ENCODE data around the gene STOML3. TPM values are rescaled to one million over a fixed set of nuclear protein-coding genes. Genes with fewer than 3 reads are reported as not detected.

Gene STOML3
- total RNA-seq, 1 experiment from 2014 or later: not detected

DNA sequence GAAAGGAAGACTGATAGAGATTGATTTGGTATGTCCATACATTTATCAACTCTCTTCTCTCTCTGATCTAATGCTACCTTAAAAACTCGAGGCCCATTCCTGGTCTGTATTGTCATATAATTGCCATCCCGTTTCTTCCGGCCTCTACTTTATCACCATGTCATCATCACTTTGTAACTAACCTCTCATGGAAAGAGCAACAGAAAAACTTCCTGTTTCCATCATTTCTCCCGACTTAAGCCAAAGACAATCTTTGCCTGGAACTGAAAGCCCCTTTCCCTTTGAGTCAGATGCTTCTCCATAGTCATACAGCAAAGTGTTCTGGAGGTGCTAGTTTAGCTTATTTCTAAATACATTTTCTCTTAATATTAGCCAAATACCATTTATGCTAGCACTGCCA, 2.8 kb upstream of the STOML3 start:
- no peak overlapping the region for H3K27ac Mint-ChIP-seq
- H3K4me1 Mint-ChIP-seq: peaks cover 3% of the 10 kb centered on the region; the same call in 1 of the 2 replicates
- no peak for ATAC-seq
- H3K9me3 Mint-ChIP-seq: no peaks in the 10 kb centered on the region
- ChIA-PET CTCF (interaction anchor here (0.6 kb wide), 1 partner anchor 1861 kb away, joined by 4 read pairs; no protein-coding TSS in a partner anchor), POLR2A (no interaction called here)
- DNase-seq (ENCODE audit: low spot score): no peak
- H3K36me3 Mint-ChIP-seq: no peaks in the 10 kb centered on the region
- no peak for TF ChIP-seq OVOL2 (CRISPR knock-in tag; IDR thresholded peaks at IDR 0.05; ENCODE audit: borderline replicate concordance)
- TF ChIP-seq, protein P1, sequence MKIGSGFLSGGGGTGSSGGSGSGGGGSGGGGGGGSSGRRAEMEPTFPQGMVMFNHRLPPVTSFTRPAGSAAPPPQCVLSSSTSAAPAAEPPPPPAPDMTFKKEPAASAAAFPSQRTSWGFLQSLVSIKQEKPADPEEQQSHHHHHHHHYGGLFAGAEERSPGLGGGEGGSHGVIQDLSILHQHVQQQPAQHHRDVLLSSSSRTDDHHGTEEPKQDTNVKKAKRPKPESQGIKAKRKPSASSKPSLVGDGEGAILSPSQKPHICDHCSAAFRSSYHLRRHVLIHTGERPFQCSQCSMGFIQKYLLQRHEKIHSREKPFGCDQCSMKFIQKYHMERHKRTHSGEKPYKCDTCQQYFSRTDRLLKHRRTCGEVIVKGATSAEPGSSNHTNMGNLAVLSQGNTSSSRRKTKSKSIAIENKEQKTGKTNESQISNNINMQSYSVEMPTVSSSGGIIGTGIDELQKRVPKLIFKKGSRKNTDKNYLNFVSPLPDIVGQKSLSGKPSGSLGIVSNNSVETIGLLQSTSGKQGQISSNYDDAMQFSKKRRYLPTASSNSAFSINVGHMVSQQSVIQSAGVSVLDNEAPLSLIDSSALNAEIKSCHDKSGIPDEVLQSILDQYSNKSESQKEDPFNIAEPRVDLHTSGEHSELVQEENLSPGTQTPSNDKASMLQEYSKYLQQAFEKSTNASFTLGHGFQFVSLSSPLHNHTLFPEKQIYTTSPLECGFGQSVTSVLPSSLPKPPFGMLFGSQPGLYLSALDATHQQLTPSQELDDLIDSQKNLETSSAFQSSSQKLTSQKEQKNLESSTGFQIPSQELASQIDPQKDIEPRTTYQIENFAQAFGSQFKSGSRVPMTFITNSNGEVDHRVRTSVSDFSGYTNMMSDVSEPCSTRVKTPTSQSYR (CRISPR knock-in tag; IDR thresholded peaks at IDR 0.05): no peak
- TF ChIP-seq, protein P2, sequence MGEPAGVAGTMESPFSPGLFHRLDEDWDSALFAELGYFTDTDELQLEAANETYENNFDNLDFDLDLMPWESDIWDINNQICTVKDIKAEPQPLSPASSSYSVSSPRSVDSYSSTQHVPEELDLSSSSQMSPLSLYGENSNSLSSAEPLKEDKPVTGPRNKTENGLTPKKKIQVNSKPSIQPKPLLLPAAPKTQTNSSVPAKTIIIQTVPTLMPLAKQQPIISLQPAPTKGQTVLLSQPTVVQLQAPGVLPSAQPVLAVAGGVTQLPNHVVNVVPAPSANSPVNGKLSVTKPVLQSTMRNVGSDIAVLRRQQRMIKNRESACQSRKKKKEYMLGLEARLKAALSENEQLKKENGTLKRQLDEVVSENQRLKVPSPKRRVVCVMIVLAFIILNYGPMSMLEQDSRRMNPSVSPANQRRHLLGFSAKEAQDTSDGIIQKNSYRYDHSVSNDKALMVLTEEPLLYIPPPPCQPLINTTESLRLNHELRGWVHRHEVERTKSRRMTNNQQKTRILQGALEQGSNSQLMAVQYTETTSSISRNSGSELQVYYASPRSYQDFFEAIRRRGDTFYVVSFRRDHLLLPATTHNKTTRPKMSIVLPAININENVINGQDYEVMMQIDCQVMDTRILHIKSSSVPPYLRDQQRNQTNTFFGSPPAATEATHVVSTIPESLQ (CRISPR knock-in tag; IDR thresholded peaks at IDR 0.05): no peak
- TF ChIP-seq, protein P3, sequence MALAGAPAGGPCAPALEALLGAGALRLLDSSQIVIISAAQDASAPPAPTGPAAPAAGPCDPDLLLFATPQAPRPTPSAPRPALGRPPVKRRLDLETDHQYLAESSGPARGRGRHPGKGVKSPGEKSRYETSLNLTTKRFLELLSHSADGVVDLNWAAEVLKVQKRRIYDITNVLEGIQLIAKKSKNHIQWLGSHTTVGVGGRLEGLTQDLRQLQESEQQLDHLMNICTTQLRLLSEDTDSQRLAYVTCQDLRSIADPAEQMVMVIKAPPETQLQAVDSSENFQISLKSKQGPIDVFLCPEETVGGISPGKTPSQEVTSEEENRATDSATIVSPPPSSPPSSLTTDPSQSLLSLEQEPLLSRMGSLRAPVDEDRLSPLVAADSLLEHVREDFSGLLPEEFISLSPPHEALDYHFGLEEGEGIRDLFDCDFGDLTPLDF (CRISPR knock-in tag; IDR thresholded peaks at IDR 0.05): no peak
- no peak for TF ChIP-seq JUN (CRISPR knock-in tag; IDR thresholded peaks at IDR 0.05)
- no peak for TF ChIP-seq IRF2 (CRISPR knock-in tag; IDR thresholded peaks at IDR 0.05; ENCODE audit: borderline replicate concordance, low read depth)
- TF ChIP-seq, protein P4, sequence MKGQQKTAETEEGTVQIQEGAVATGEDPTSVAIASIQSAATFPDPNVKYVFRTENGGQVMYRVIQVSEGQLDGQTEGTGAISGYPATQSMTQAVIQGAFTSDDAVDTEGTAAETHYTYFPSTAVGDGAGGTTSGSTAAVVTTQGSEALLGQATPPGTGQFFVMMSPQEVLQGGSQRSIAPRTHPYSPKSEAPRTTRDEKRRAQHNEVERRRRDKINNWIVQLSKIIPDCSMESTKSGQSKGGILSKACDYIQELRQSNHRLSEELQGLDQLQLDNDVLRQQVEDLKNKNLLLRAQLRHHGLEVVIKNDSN (CRISPR knock-in tag; IDR thresholded peaks at IDR 0.05): no peak
- TF ChIP-seq NFE2L1 (CRISPR knock-in tag; IDR thresholded peaks at IDR 0.05): no peak
- TF ChIP-seq, protein P5, sequence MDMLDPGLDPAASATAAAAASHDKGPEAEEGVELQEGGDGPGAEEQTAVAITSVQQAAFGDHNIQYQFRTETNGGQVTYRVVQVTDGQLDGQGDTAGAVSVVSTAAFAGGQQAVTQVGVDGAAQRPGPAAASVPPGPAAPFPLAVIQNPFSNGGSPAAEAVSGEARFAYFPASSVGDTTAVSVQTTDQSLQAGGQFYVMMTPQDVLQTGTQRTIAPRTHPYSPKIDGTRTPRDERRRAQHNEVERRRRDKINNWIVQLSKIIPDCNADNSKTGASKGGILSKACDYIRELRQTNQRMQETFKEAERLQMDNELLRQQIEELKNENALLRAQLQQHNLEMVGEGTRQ (CRISPR knock-in tag; IDR thresholded peaks at IDR 0.05): no peak
- no peak for TF ChIP-seq ZNF219 (CRISPR knock-in tag; IDR thresholded peaks at IDR 0.05; ENCODE audit: borderline replicate concordance)
- no peak for TF ChIP-seq GRHL2 (CRISPR knock-in tag; IDR thresholded peaks at IDR 0.05; ENCODE audit: insufficient replicate concordance, severe bottlenecking)
- TF ChIP-seq, protein P6, sequence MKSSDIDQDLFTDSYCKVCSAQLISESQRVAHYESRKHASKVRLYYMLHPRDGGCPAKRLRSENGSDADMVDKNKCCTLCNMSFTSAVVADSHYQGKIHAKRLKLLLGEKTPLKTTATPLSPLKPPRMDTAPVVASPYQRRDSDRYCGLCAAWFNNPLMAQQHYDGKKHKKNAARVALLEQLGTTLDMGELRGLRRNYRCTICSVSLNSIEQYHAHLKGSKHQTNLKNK (CRISPR knock-in tag; IDR thresholded peaks at IDR 0.05): no peak
- TF ChIP-seq, protein P7, sequence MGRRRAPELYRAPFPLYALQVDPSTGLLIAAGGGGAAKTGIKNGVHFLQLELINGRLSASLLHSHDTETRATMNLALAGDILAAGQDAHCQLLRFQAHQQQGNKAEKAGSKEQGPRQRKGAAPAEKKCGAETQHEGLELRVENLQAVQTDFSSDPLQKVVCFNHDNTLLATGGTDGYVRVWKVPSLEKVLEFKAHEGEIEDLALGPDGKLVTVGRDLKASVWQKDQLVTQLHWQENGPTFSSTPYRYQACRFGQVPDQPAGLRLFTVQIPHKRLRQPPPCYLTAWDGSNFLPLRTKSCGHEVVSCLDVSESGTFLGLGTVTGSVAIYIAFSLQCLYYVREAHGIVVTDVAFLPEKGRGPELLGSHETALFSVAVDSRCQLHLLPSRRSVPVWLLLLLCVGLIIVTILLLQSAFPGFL (CRISPR knock-in tag; IDR thresholded peaks at IDR 0.05; ENCODE audit: borderline replicate concordance): no peak
- no peak overlapping the region for H3K4me3 Mint-ChIP-seq
- no peaks in the 10 kb centered on the region for H3K27me3 Mint-ChIP-seq (ENCODE audit: low read depth)

DNA sequence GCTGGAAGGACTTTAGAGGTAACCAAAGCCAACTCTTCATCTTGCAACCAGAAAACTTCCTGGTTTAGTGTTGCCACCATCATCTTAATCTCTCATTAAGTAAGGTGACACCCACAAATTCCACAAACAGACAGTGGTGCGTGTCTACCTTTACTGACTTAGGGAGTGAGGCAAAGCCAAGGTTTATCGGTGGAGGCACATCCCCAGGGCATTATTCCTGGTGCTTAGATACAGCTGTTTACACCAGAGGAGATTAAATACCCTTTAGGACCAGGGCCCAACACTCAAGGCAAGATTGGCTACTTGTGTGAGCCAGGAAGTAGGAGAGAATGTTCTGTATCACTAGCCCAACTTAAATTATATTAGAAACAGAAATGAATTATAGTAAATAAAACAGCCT, 9.5 kb downstream of the STOML3 start:
- DNase-seq (ENCODE audit: low spot score) (no peak), ATAC-seq (no peak)
- H3K9me3 Mint-ChIP-seq: peaks cover 25% of the 10 kb centered on the region
- H3K4me1 Mint-ChIP-seq: peaks cover 16% of the 10 kb centered on the region
- peaks cover 23% of the 10 kb centered on the region for H3K36me3 Mint-ChIP-seq
- ChIA-PET CTCF (interaction anchor here (1.1 kb wide), 1 partner anchor 635 kb away, joined by 3 read pairs; no protein-coding TSS in a partner anchor), POLR2A (no interaction called here)
- no peaks in the 10 kb centered on the region; the same call in 1 of the 2 replicates for H3K27me3 Mint-ChIP-seq (ENCODE audit: low read depth)
- peak overlapping the region; percentile 2; the same call in 1 of the 2 replicates for H3K27ac Mint-ChIP-seq
- H3K4me3 Mint-ChIP-seq: no peak overlapping the region
- TF ChIP-seq CREM (CRISPR knock-in tag; IDR thresholded peaks at IDR 0.05) (no peak), ZNF396 (CRISPR knock-in tag; IDR thresholded peaks at IDR 0.05; ENCODE audit: borderline replicate concordance) (no peak), NR1H2 (CRISPR knock-in tag; IDR thresholded peaks at IDR 0.05) (no peak), SOX15 (CRISPR knock-in tag; IDR thresholded peaks at IDR 0.05) (no peak), CREB1 (CRISPR knock-in tag; IDR thresholded peaks at IDR 0.05) (no peak), TEAD4 (CRISPR knock-in tag; IDR thresholded peaks at IDR 0.05) (no peak), NFE2L1 (CRISPR knock-in tag; IDR thresholded peaks at IDR 0.05) (no peak)
- TF ChIP-seq, protein P8, sequence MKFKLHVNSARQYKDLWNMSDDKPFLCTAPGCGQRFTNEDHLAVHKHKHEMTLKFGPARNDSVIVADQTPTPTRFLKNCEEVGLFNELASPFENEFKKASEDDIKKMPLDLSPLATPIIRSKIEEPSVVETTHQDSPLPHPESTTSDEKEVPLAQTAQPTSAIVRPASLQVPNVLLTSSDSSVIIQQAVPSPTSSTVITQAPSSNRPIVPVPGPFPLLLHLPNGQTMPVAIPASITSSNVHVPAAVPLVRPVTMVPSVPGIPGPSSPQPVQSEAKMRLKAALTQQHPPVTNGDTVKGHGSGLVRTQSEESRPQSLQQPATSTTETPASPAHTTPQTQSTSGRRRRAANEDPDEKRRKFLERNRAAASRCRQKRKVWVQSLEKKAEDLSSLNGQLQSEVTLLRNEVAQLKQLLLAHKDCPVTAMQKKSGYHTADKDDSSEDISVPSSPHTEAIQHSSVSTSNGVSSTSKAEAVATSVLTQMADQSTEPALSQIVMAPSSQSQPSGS (CRISPR knock-in tag; IDR thresholded peaks at IDR 0.05; ENCODE audit: borderline replicate concordance, low read depth): no peak
- TF ChIP-seq, protein P9, sequence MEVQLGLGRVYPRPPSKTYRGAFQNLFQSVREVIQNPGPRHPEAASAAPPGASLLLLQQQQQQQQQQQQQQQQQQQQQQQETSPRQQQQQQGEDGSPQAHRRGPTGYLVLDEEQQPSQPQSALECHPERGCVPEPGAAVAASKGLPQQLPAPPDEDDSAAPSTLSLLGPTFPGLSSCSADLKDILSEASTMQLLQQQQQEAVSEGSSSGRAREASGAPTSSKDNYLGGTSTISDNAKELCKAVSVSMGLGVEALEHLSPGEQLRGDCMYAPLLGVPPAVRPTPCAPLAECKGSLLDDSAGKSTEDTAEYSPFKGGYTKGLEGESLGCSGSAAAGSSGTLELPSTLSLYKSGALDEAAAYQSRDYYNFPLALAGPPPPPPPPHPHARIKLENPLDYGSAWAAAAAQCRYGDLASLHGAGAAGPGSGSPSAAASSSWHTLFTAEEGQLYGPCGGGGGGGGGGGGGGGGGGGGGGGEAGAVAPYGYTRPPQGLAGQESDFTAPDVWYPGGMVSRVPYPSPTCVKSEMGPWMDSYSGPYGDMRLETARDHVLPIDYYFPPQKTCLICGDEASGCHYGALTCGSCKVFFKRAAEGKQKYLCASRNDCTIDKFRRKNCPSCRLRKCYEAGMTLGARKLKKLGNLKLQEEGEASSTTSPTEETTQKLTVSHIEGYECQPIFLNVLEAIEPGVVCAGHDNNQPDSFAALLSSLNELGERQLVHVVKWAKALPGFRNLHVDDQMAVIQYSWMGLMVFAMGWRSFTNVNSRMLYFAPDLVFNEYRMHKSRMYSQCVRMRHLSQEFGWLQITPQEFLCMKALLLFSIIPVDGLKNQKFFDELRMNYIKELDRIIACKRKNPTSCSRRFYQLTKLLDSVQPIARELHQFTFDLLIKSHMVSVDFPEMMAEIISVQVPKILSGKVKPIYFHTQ (CRISPR knock-in tag; IDR thresholded peaks at IDR 0.05): no peak
